Thoracic aorta (tissue), 2 donors: ENCODE data around the gene BANP. TPM values are rescaled to one million over a fixed set of nuclear protein-coding genes. Genes with fewer than 3 reads are reported as not detected.

ENCODE experiments used
- ATAC-seq: fragments of 150-250 bp; one replicate; pipeline ENCODE4 v1.8.0; 2017; ENCODE audit warnings: low read depth; ENCODE audit not compliant: insufficient number of reproducible peaks, low FRiP score
- DNase-seq: peaks from one replicate; pipeline ENCODE4 v3.0.0-alpha.2; 2020; ENCODE audit warnings: low spot score
- H3K27ac ChIP-seq, 2 donors: fragments of 200-600 bp; sonication (generic); 1 replicate in 1 of 2; 2 replicates in 1 of 2; pipeline ENCODE4 v1.5.1; 2016; ENCODE audit warnings: mild to moderate bottlenecking in 2 of 2, moderate library complexity in 2 of 2
- H3K27me3 ChIP-seq: fragments of 200-600 bp; sonication (generic); replicated peaks from 2 replicates; pipeline ENCODE4 v1.6.0; 2016; ENCODE audit warnings: mild to moderate bottlenecking; ENCODE audit not compliant: insufficient read depth
- H3K36me3 ChIP-seq: fragments of 200-600 bp; sonication (generic); one replicate; pipeline ENCODE4 v1.5.1; 2016
- H3K4me1 ChIP-seq, 2 donors: fragments of 200-600 bp; sonication (generic); 1 replicate in 1 of 2; 2 replicates in 1 of 2; pipeline versions ENCODE4 v1.5.1 to v1.6.0; 2016; ENCODE audit warnings: low read depth in 2 of 2, mild to moderate bottlenecking in 1 of 2; ENCODE audit not compliant: control insufficient read depth in 1 of 2
- H3K4me3 ChIP-seq: fragments of 200-600 bp; sonication (generic); 2 replicates; pipeline ENCODE4 v1.5.1; 2016; ENCODE audit warnings: mild to moderate bottlenecking
- H3K9me3 ChIP-seq: fragments of 200-600 bp; sonication (generic); 2 replicates; pipeline ENCODE4 v1.5.1; 2016
- total RNA-seq, 2 donors: library from RNA; depleted of rRNA; stranded (reverse); fragments of >200 nt; gene quantifications; one replicate each; pipeline versions ENCODE4 v1.1.0 to v1.2.3, GENCODE V29; 2016
- TF ChIP-seq, protein P1 (sequence below): fragments of 200-600 bp; sonication (generic); IDR thresholded peaks from one replicate; pipeline ENCODE4 v1.5.1; 2019; ENCODE audit warnings: antibody characterized with exemption

BANP gene
- total RNA-seq, 2 donors from 2014 or later = 18.6 to 21.8 TPM

DNA sequence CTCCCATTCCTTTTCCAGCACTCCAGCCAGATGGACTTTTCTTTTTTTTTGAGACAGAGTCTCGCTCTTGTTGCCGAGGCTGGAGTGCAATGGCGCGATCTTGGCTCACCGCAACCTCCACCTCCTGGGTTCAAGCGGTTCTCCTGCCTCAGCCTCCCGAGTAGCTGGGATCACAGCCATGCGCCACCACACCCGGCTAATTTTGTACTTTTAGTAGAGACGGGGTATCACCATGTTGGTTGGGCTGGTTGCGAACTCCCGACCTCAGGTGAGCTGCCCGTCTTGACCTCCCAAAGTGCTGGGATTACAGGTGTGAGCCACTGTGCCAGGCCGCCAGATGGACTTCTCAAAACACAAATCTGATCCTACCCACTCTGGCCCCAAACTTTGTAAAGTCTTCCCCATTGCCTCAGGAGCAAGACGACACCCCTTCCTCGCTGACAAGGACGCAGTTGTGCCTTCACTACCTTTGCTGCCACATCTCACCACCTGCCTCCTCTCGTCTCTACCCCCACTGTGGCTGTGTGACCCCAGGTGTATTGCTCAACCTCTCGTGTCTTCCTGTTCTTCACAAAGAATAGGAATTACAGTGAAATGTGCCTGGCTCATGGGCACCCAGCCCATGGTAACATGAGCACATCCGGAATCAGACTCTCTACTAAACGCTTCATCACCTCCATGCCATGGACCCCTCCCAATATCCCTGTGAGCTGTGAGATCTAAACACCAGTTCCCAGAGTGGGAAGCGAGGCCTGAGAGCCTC is 3.7 kb upstream of the BANP start:
- ATAC-seq (no peak), DNase-seq (no peak)
- no peaks in the 10 kb centered on the region for H3K27me3 ChIP-seq
- H3K4me1 ChIP-seq = peaks cover 5 to 7% of the 10 kb centered on the region in 2 donors
- H3K9me3 ChIP-seq = no peaks in the 10 kb centered on the region
- TF ChIP-seq, protein P1, sequence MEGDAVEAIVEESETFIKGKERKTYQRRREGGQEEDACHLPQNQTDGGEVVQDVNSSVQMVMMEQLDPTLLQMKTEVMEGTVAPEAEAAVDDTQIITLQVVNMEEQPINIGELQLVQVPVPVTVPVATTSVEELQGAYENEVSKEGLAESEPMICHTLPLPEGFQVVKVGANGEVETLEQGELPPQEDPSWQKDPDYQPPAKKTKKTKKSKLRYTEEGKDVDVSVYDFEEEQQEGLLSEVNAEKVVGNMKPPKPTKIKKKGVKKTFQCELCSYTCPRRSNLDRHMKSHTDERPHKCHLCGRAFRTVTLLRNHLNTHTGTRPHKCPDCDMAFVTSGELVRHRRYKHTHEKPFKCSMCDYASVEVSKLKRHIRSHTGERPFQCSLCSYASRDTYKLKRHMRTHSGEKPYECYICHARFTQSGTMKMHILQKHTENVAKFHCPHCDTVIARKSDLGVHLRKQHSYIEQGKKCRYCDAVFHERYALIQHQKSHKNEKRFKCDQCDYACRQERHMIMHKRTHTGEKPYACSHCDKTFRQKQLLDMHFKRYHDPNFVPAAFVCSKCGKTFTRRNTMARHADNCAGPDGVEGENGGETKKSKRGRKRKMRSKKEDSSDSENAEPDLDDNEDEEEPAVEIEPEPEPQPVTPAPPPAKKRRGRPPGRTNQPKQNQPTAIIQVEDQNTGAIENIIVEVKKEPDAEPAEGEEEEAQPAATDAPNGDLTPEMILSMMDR = no peak
- no peaks in the 10 kb centered on the region for H3K36me3 ChIP-seq
- no peak overlapping the region for H3K4me3 ChIP-seq
- H3K27ac ChIP-seq = no peak overlapping the region

DNA sequence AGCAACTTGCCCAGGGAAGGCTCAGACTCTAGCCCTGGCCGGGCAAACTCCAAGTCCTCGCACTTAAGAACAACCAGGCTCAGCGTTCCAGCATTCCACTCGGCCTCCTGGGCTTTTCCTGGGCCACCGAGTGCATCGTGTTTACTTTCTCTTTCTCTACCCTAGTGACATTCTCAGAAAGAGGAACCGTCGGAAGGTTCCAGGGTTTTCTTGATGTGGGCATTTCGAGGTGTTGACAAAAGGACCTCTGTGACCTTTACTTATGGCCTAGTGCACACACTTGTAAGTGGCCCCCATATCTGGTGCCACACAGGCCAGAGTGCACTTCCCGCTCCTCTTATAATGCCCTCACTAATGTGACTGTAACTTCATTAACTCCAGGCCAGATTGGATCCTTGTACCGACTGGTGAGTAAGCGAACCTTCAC is 3.1 kb upstream of the BANP start:
- Histone ChIP-seq H3K9me3 (no peaks in the 10 kb centered on the region), H3K4me1 (peaks cover 11 to 13% of the 10 kb centered on the region in 2 donors), H3K4me3 (no peak overlapping the region), H3K27me3 (no peaks in the 10 kb centered on the region), H3K27ac (no peak overlapping the region), H3K36me3 (no peaks in the 10 kb centered on the region)
- DNase-seq (no peak), ATAC-seq (no peak)
- TF ChIP-seq, protein P1 = no peak

DNA sequence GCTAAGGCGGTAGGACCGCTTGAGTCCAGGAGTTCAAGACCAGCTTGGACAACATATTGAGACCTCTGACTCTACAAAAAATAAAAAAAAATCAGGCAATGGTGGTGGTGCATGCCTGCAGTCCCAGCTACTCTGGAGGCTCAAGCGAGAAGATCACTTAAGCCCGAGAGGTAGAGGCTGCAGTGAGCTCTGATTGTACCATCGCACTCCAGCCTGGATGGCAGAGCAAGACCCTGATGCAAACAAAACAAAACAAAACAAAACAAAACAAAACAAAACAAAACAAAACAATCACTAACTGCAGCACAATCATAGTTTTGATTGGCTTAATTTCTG is 2.5 kb upstream of the BANP start:
- H3K27ac ChIP-seq = no peak overlapping the region
- DNase-seq = no peak

DNA sequence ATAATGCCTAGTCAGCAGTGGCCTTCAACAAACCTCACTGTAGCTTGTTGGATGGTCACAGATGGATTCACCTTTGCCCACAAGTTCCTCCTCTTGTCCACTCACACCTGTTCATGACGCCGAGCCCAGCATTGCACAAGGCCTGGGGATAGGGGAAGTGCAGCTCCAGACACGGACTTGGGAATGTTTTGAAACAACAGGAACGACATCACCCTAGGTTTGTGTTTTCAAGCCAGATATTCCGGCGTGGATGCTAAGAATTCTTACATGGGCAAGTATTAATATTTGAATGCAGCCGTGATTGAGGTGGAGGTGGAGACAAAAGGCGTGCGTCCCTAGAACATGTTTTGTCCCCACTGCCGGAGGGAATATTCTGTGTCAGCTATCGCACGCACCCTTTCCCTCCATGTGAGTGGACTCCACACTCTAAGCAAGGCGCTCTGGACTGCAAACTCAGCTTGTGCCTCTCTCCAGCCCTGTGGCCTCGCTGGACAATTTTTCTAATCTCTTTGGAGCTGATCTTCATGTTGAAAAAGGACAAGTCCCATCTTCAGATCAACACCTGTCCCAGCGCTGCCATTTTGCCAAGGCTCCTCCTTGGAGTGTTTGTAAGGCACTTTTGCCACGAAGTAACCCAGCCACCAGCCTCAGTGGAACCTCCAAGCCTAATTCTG is 2.0 kb upstream of the BANP start:
- H3K36me3 ChIP-seq = no peaks in the 10 kb centered on the region
- H3K27ac ChIP-seq = no peak overlapping the region
- H3K4me1 ChIP-seq = peaks cover 13 to 23% of the 10 kb centered on the region in 2 donors
- H3K4me3 ChIP-seq = no peak overlapping the region
- TF ChIP-seq, protein P1 = no peak
- no peak for DNase-seq
- no peak for ATAC-seq
- no peaks in the 10 kb centered on the region for H3K9me3 ChIP-seq
- H3K27me3 ChIP-seq = no peaks in the 10 kb centered on the region

More for the DNA sequence above, 2.5 kb upstream of the BANP start:
- Histone ChIP-seq H3K9me3 (no peaks in the 10 kb centered on the region), H3K27me3 (no peaks in the 10 kb centered on the region), H3K36me3 (no peaks in the 10 kb centered on the region), H3K4me3 (no peak overlapping the region), H3K4me1 (peaks cover 13 to 18% of the 10 kb centered on the region in 2 donors)
- no peak for ATAC-seq
- TF ChIP-seq, protein P1 = no peak
